SK-N-SH treated with all-trans-retinoic acid at 6 μM for 48 hours (cell line): ENCODE data around the gene NSMF.

Experiments used
- ATAC-seq: fragments of 200-7000 bp; cut with Tn5 transposase; 3 replicates; pipeline ENCODE4 v1.9.1; 2020; ENCODE audit warnings: mild to moderate bottlenecking, moderate library complexity
- ARNTL ChIP-seq: fragments of 450-650 bp; formaldehyde crosslinking; IDR thresholded peaks from 2 replicates; pipeline ENCODE4 v1.5.0; 2020; ENCODE audit warnings: low read depth, mild to moderate bottlenecking, moderate library complexity, borderline replicate concordance
- BACH2 ChIP-seq: fragments of 250-450 bp; sonication (Bioruptor Pico); IDR thresholded peaks from 2 replicates; pipeline ENCODE4 v1.9.0; 2021; ENCODE audit warnings: mild to moderate bottlenecking, borderline replicate concordance
- CSDC2 ChIP-seq: fragments of 250-450 bp; sonication (Bioruptor Pico); IDR thresholded peaks from 2 replicates; pipeline ENCODE4 v1.5.0; 2020; ENCODE audit warnings: mild to moderate bottlenecking, moderate library complexity
- ESRRG ChIP-seq: fragments of 250-450 bp; sonication (Bioruptor Pico); IDR thresholded peaks from 2 replicates; pipeline ENCODE4 v1.6.1; 2021; ENCODE audit warnings: mild to moderate bottlenecking
- GLIS3 ChIP-seq: fragments of 250-450 bp; sonication (Bioruptor Pico); IDR thresholded peaks from 2 replicates; pipeline ENCODE4 v1.5.0; 2020; ENCODE audit warnings: mild to moderate bottlenecking, moderate library complexity
- ISL1 ChIP-seq: fragments of 250-450 bp; sonication (Bioruptor Pico); IDR thresholded peaks from 2 replicates; pipeline ENCODE4 v2.1.2; 2022; ENCODE audit warnings: mild to moderate bottlenecking, moderate library complexity
- OSR1 ChIP-seq: fragments of 250-450 bp; sonication (Bioruptor Pico); IDR thresholded peaks from 2 replicates; pipeline ENCODE4 v1.8.0; 2022; ENCODE audit warnings: moderate library complexity, mild to moderate bottlenecking, inconsistent platforms
- PPARA ChIP-seq: fragments of 250-450 bp; sonication (Bioruptor Pico); IDR thresholded peaks from 2 replicates; pipeline ENCODE4 v1.5.0; 2020; ENCODE audit warnings: mild to moderate bottlenecking, borderline replicate concordance
- RARB ChIP-seq: fragments of 250-450 bp; sonication (Bioruptor Pico); IDR thresholded peaks from 2 replicates; pipeline ENCODE4 v1.8.0; 2021; ENCODE audit warnings: mild to moderate bottlenecking, moderate library complexity
- SNAI2 ChIP-seq: fragments of 250-450 bp; sonication (Bioruptor Pico); IDR thresholded peaks from 2 replicates; pipeline ENCODE4 v1.5.0; 2020; ENCODE audit warnings: mild to moderate bottlenecking, moderate library complexity
- TCF4 ChIP-seq: fragments of 250-450 bp; sonication (Bioruptor Pico); IDR thresholded peaks from 2 replicates; pipeline ENCODE4 v1.8.0; 2021; ENCODE audit warnings: mild to moderate bottlenecking, moderate library complexity, borderline replicate concordance
- TOX ChIP-seq: fragments of 250-450 bp; sonication (Bioruptor Pico); IDR thresholded peaks from 2 replicates; pipeline ENCODE4 v1.8.0; 2021; ENCODE audit warnings: mild to moderate bottlenecking, moderate library complexity, borderline replicate concordance
- ZFP30 ChIP-seq: fragments of 450-650 bp; formaldehyde crosslinking; IDR thresholded peaks from 2 replicates; pipeline ENCODE4 v1.5.0; 2022; ENCODE audit warnings: mild to moderate bottlenecking, moderate library complexity
- ZNF565 ChIP-seq: fragments of 450-650 bp; formaldehyde crosslinking; conservative IDR thresholded peaks from 2 replicates; pipeline ENCODE4 v1.5.0; 2020; ENCODE audit warnings: low read depth, mild to moderate bottlenecking, moderate library complexity
- ZNF8 ChIP-seq: fragments of 450-650 bp; formaldehyde crosslinking; IDR thresholded peaks from 2 replicates; pipeline ENCODE4 v1.5.0; 2020; ENCODE audit warnings: mild to moderate bottlenecking, moderate library complexity
- TF ChIP-seq, protein P1 (sequence below): fragments of 250-450 bp; sonication (Bioruptor Pico); IDR thresholded peaks from 2 replicates; pipeline ENCODE4 v1.5.1; 2020; ENCODE audit warnings: low read depth, mild to moderate bottlenecking, moderate library complexity
- TF ChIP-seq, protein P2 (sequence below): fragments of 250-450 bp; sonication (Bioruptor Pico); IDR thresholded peaks from 2 replicates; pipeline ENCODE4 v1.5.0; 2020; ENCODE audit warnings: mild to moderate bottlenecking, moderate library complexity
- TF ChIP-seq, protein P3 (sequence below): fragments of 250-450 bp; sonication (Bioruptor Pico); IDR thresholded peaks from 2 replicates; pipeline ENCODE4 v1.8.0; 2020; ENCODE audit warnings: mild to moderate bottlenecking, moderate library complexity, borderline replicate concordance

Gene NSMF

DNA sequence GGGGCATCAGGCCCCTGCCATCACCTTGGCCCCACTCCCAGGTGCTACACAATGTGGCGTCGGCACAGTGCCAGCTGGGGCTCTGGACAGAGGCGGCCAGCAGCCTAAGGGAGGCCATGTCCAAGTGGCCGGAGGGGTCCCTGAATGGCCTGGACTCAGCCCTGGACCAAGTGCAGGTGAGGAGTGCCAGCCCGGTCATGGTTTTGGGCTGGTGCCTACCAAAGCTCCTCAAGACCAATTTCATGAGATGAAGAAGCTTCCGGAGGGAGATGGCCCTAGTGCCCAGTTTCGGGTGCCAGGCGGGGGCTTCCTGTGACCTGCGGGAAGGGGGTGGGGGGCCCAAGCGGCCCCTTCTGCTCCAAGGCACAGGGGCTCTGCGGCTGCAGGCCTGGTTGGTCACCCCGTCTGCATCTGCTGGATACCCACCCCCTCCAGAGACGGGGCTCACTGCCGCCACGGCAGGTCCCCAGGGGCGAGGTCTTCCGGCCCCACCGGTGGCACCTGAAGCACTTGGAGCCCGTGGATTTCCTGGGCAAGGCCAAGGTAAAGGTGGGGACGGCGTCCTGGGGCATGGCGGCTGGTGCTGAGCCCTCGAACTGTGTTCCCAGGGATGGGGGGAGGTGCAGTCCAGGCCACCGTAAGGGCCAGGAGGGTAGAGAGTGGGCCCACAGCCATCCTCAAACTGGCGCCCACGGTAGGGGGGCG lies 30.1 kb downstream of the NSMF start:
- no peak for ATAC-seq
- TF ChIP-seq TCF4 (CRISPR knock-in tag): no peak
- no peak for TF ChIP-seq RARB (CRISPR knock-in tag)
- no peak for TF ChIP-seq ZNF8 (CRISPR knock-in tag)
- no peak for TF ChIP-seq ZNF565 (CRISPR knock-in tag)
- TF ChIP-seq ESRRG (CRISPR knock-in tag): no peak
- TF ChIP-seq, protein P1, sequence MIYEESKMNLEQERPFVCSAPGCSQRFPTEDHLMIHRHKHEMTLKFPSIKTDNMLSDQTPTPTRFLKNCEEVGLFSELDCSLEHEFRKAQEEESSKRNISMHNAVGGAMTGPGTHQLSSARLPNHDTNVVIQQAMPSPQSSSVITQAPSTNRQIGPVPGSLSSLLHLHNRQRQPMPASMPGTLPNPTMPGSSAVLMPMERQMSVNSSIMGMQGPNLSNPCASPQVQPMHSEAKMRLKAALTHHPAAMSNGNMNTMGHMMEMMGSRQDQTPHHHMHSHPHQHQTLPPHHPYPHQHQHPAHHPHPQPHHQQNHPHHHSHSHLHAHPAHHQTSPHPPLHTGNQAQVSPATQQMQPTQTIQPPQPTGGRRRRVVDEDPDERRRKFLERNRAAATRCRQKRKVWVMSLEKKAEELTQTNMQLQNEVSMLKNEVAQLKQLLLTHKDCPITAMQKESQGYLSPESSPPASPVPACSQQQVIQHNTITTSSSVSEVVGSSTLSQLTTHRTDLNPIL (CRISPR knock-in tag): no peak
- no peak for TF ChIP-seq TOX (CRISPR knock-in tag)
- TF ChIP-seq BACH2 (CRISPR knock-in tag): no peak
- TF ChIP-seq ARNTL (CRISPR knock-in tag): no peak
- no peak for TF ChIP-seq CSDC2
- no peak for TF ChIP-seq ZFP30 (CRISPR knock-in tag)
- no peak for TF ChIP-seq OSR1 (CRISPR knock-in tag)
- TF ChIP-seq, protein P2, sequence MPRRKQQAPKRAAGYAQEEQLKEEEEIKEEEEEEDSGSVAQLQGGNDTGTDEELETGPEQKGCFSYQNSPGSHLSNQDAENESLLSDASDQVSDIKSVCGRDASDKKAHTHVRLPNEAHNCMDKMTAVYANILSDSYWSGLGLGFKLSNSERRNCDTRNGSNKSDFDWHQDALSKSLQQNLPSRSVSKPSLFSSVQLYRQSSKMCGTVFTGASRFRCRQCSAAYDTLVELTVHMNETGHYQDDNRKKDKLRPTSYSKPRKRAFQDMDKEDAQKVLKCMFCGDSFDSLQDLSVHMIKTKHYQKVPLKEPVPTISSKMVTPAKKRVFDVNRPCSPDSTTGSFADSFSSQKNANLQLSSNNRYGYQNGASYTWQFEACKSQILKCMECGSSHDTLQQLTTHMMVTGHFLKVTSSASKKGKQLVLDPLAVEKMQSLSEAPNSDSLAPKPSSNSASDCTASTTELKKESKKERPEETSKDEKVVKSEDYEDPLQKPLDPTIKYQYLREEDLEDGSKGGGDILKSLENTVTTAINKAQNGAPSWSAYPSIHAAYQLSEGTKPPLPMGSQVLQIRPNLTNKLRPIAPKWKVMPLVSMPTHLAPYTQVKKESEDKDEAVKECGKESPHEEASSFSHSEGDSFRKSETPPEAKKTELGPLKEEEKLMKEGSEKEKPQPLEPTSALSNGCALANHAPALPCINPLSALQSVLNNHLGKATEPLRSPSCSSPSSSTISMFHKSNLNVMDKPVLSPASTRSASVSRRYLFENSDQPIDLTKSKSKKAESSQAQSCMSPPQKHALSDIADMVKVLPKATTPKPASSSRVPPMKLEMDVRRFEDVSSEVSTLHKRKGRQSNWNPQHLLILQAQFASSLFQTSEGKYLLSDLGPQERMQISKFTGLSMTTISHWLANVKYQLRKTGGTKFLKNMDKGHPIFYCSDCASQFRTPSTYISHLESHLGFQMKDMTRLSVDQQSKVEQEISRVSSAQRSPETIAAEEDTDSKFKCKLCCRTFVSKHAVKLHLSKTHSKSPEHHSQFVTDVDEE (CRISPR knock-in tag): no peak
- TF ChIP-seq ISL1 (CRISPR knock-in tag): no peak
- no peak for TF ChIP-seq GLIS3
- TF ChIP-seq, protein P3, sequence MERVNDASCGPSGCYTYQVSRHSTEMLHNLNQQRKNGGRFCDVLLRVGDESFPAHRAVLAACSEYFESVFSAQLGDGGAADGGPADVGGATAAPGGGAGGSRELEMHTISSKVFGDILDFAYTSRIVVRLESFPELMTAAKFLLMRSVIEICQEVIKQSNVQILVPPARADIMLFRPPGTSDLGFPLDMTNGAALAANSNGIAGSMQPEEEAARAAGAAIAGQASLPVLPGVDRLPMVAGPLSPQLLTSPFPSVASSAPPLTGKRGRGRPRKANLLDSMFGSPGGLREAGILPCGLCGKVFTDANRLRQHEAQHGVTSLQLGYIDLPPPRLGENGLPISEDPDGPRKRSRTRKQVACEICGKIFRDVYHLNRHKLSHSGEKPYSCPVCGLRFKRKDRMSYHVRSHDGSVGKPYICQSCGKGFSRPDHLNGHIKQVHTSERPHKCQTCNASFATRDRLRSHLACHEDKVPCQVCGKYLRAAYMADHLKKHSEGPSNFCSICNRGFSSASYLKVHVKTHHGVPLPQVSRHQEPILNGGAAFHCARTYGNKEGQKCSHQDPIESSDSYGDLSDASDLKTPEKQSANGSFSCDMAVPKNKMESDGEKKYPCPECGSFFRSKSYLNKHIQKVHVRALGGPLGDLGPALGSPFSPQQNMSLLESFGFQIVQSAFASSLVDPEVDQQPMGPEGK: no peak

DNA sequence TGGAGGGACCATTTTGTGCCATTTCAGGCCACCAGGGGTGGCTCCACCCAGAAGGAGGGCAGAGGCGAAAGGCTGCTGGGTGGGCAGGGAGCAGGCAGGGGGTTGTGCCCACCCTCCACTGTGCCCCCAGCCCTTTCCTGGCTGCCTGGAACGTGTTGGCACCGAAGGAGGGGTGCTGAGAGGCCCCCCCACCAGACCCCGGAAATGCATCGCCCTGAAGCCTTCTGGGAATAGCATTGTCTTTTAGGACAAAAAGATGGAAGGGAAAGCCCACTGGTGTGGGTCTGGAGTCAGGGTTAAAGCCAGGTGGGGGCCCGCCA lies 30.9 kb downstream of the NSMF start:
- TF ChIP-seq, protein P1 (CRISPR knock-in tag): no peak
- TF ChIP-seq ZNF8 (CRISPR knock-in tag) (no peak), ZNF565 (CRISPR knock-in tag) (no peak), ESRRG (CRISPR knock-in tag) (no peak), CSDC2 (no peak)
- TF ChIP-seq, protein P2 (CRISPR knock-in tag): no peak
- no peak for ATAC-seq

DNA sequence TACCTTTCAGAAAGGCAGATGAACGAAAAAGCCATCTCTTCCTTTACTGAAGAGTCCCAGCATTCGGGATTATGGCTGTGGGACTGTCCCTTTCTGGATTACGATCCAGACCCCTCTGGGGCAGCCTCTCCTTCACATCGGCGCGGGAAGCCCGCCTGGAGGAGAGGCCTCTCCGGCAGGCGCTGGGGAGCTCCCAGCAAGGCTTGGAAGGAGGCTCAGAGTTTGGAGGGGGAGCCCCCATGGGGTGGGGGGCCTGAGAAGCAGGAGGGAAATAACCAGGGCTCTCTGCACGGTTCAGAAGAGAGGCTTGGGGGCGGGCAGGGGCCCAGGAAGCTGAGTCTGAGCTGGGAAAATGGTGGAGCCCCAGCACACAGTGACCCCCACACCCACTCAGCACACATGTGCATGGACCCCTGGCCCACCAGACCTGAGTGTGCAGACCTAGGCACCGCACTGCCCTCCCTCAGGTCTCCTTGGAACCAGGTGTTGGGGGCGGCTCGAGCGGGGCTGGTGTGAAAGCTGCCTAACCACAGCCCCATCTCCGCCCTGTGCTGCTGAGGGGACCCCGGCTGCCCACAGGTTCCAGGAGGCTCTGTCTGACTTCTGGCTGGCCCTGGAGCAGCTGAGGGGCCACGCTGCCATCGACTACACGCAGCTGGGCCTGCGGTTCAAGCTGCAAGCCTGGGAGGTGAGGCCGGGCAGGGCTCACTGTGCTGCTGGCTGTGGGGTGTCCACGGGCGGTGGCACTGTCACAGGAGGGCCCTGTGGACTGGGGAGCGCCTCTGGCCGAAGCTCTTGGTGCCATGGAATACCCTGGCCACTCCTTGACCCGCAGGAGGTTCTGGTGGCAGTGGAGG lies 31.5 kb downstream of the NSMF start:
- no peak for ATAC-seq
- TF ChIP-seq SNAI2 (CRISPR knock-in tag) (no peak), GLIS3 (no peak), ESRRG (CRISPR knock-in tag) (no peak), PPARA (CRISPR knock-in tag) (no peak)
- TF ChIP-seq, protein P2 (CRISPR knock-in tag): no peak
- TF ChIP-seq, all 23 proteins: peak for 0
